Measurements from ENCODE around the gene STEAP1. TPM values are rescaled to one million over a fixed set of nuclear protein-coding genes. Genes with fewer than 3 reads are reported as not detected.

STEAP1 gene
- total RNA-seq, 1 donor = 83.4 TPM

GRCh38 chr7:90190995-90191394, 36.7 kb downstream of the STEAP1 start:
- TF ChIP-seq CTCF (IDR thresholded peaks at IDR 0.05; ENCODE audit: insufficient read depth, low read length) = no peak
- DNase-seq (ENCODE audit: low read depth) = no peak
- H3K4me3 ChIP-seq (ENCODE audit: low read depth, low read length) = no peak overlapping the region

- no peak for DNase-seq (ENCODE audit: low read depth)
- H3K4me3 ChIP-seq (ENCODE audit: low read depth, low read length) = no peak overlapping the region
- no peak for TF ChIP-seq CTCF (IDR thresholded peaks at IDR 0.05; ENCODE audit: insufficient read depth, low read length)
Observed at GRCh38 chr7:90191648-90192047, 37.4 kb downstream of the STEAP1 start.

GRCh38 chr7:90192876-90193750, 38.8 kb downstream of the STEAP1 start:
- no peak overlapping the region for H3K4me3 ChIP-seq (ENCODE audit: low read depth, low read length)
- DNase-seq (ENCODE audit: low read depth) = peak; percentile 30
- TF ChIP-seq CTCF (IDR thresholded peaks at IDR 0.05; ENCODE audit: insufficient read depth, low read length) = no peak

GRCh38 chr7:90194911-90195809, 40.9 kb downstream of the STEAP1 start:
- H3K4me3 ChIP-seq (ENCODE audit: low read depth, low read length) = no peak overlapping the region
- no peak for DNase-seq (ENCODE audit: low read depth)
- TF ChIP-seq CTCF (IDR thresholded peaks at IDR 0.05; ENCODE audit: insufficient read depth, low read length) = no peak

GRCh38 chr7:90201500-90202195, 47.4 kb downstream of the STEAP1 start:
- H3K4me3 ChIP-seq (ENCODE audit: low read depth, low read length) = no peak overlapping the region
- no peak for TF ChIP-seq CTCF (IDR thresholded peaks at IDR 0.05; ENCODE audit: insufficient read depth, low read length)
- DNase-seq (ENCODE audit: low read depth) = no peak

GRCh38 chr7:90207956-90208355, 53.7 kb downstream of the STEAP1 start:
- H3K4me3 ChIP-seq (ENCODE audit: low read depth, low read length) = no peak overlapping the region
- TF ChIP-seq CTCF (IDR thresholded peaks at IDR 0.05; ENCODE audit: insufficient read depth, low read length) = no peak
- no peak for DNase-seq (ENCODE audit: low read depth)
